GM12875 (cell line): ENCODE measurements around the gene TOR2A.

Source experiments
- H3K4me3 ChIP-seq: one replicate; pipeline ENCODE4 v1.5.1; 2011; ENCODE audit warnings: low read depth, low read length, control low read depth
- CTCF ChIP-seq: IDR thresholded peaks from 2 replicates; pipeline ENCODE4 v1.5.1; 2011; ENCODE audit warnings: low read depth, mild to moderate bottlenecking, control low read depth, inconsistent platforms, low read length, moderate library complexity, borderline replicate concordance; ENCODE audit not compliant: insufficient read depth

Gene TOR2A

DNA sequence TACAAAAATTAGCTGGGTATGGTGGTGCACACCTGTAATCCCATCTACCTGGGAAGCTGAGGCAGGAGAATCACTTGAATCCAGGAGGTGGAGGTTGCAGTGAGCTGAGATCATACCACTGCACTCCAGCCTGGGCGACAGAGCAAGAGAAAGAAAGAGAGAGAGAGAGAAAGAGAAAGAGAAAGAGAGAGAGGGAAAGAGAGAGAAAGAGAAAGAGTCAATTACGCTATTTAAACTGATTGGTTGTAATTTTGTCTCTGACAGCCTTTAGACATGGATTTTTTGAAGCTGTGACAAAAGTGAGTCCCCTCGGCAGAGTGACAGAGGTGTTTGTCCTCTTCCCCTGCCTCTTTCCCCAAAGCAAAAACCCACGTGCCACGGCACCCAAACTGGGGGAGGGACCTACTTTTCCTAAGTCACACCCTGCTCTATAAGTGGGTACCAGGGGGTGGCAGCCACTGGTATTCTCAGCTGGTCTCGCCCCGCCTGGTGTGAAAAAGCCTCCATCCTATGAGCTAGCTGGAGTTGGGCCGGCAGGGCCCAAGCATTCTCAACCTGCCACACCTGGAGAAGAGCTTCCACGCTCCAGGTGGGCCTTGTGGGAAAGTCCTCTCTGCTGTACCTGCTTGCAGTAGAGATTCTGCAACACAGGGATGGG is 31.7 kb downstream of the TOR2A start:
- H3K4me3 ChIP-seq, result no peak overlapping the region
- TF ChIP-seq CTCF, result no peak

DNA sequence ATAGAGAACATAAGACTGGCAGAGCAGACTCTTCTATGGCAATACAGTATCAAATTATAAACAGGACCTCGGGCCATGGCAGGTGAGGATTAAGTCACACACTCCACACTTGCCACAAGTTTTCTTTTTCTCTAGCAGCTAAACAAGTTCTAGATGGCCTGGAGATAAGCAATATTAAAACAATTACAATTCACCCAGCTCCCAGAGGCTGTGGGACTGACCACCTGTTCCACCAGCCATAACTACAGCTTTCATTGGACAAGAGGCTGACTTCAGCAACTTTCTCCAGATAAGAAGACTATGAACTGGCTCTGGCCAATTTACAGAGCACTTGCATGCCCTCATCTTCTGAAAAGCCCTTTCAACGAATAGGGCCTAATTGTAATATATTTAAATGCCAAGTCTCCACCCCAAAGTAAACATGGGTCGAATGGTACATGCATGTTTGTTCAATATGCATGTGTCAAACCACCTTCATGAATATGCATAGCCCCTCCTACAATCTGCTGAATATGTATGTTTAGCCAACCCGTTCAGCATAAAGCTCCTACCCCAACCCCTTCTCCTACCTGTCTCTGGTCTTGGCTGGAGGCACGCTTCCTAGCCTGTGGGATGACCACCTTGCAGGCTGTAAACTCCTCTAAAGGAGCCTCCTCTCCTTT is 34.4 kb downstream of the TOR2A start:
- H3K4me3 ChIP-seq, result no peak overlapping the region
- TF ChIP-seq CTCF, result no peak

- no peak for TF ChIP-seq CTCF
- no peak overlapping the region for H3K4me3 ChIP-seq
Observed at GRCh38 chr9:127700140-127700539, 35.0 kb downstream of the TOR2A start.

GRCh38 chr9:127698985-127699670 is 36.0 kb downstream of the TOR2A start:
- no peak overlapping the region for H3K4me3 ChIP-seq
- TF ChIP-seq CTCF, result no peak

- no peak for TF ChIP-seq CTCF
- no peak overlapping the region for H3K4me3 ChIP-seq
Observed at GRCh38 chr9:127698386-127698785, 36.7 kb downstream of the TOR2A start.

DNA sequence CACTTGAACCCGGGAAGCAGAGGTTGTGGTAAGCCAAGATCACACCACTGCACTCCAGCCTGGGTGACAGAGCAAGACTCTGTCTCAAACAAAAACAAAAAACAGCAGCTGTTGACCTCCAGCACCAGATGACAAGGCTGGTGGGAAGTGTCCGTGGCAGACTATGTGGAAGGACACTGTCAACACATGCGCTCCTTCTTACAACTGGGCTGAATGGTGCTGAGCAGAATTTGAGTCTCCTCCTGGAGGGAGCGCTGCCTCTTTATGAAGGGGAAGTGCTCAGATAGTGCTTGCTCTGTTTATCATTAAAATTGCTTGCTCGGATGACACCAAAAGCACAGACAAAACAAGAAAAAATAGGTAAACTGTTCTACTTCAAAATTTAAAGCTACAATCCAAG is 37.5 kb downstream of the TOR2A start:
- TF ChIP-seq CTCF, result no peak

More for the DNA sequence above, 37.5 kb downstream of the TOR2A start:
- H3K4me3 ChIP-seq, result no peak overlapping the region
